Stimulated activated naive B cell treated with anti-CD40 and anti-IgM and Interleukin-4, amounts not matched to agents 10 μg/mL and 1 μg/mL and 100 μg/mL, for 72 hours (primary cell): ENCODE measurements around the gene FRK.
"Not testable (repeated sequence)": the region's sequence is repeated elsewhere in the genome, so short reads cannot be mapped to it uniquely, and the experiment has no call there.

ENCODE experiments used
- ATAC-seq, 2 donors: fragments of 150-1000 bp; cut with Tn5 transposase; replicated peaks; 2 replicates each; pipeline ENCODE4 v1.10.0; 2021; ENCODE audit warnings: moderate library complexity in 1 of 2
- DNase-seq: peaks from one replicate; pipeline ENCODE4 v3.0.0; 2021
- H3K27ac Mint-ChIP-seq: one replicate; pipeline ENCODE4 v1.8.0; 2022; ENCODE audit warnings: mild to moderate bottlenecking, mixed read lengths
- H3K27me3 Mint-ChIP-seq, 2 donors: one replicate each; pipeline ENCODE4 v1.8.0; 2022; ENCODE audit warnings: mixed read lengths in 2 of 2
- H3K36me3 Mint-ChIP-seq, 2 donors: one replicate each; pipeline ENCODE4 v1.8.0; 2022; ENCODE audit warnings: mixed read lengths in 2 of 2, mild to moderate bottlenecking in 1 of 2
- H3K4me1 Mint-ChIP-seq, 2 donors: one replicate each; pipeline ENCODE4 v1.8.0; 2022; ENCODE audit warnings: mixed read lengths in 2 of 2, mild to moderate bottlenecking in 1 of 2
- H3K4me3 Mint-ChIP-seq, 2 donors: one replicate each; pipeline ENCODE4 v1.8.0; 2022; ENCODE audit warnings: mild to moderate bottlenecking in 2 of 2, mixed read lengths in 2 of 2, moderate library complexity in 1 of 2
- H3K9me3 Mint-ChIP-seq, 2 donors: one replicate each; pipeline ENCODE4 v1.8.0; 2022; ENCODE audit warnings: mixed read lengths in 2 of 2, mild to moderate bottlenecking in 1 of 2

Gene FRK

DNA sequence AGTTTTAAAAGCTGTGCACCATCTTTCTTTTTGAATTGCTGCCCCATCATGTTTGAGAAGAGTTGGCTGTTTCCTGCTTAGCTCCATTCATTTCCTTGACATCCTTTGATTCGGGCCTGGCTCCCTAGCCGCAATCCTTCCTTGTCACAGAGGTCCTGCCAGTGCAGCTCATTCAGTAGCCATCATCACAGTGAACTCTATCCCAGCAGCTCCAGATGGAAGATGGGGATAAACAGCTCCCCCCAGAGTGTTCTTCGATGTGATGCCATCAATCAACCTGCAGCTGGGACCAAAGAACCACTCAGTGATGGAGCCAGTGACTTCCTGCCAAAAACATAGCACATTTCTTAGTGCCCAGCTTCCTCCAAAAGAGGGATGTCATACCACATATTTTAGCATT lies 158.8 kb downstream of the FRK start:
- Mint-ChIP-seq H3K9me3 (no peaks in the 10 kb centered on the region), H3K36me3 (no peaks in the 10 kb centered on the region), H3K4me1 (no peaks in the 10 kb centered on the region), H3K27ac (no peak overlapping the region), H3K4me3 (no peak overlapping the region), H3K27me3 (peaks cover 0 to 2% of the 10 kb centered on the region in 2 donors)
- ATAC-seq, result no peak
- DNase-seq, result no peak

DNA sequence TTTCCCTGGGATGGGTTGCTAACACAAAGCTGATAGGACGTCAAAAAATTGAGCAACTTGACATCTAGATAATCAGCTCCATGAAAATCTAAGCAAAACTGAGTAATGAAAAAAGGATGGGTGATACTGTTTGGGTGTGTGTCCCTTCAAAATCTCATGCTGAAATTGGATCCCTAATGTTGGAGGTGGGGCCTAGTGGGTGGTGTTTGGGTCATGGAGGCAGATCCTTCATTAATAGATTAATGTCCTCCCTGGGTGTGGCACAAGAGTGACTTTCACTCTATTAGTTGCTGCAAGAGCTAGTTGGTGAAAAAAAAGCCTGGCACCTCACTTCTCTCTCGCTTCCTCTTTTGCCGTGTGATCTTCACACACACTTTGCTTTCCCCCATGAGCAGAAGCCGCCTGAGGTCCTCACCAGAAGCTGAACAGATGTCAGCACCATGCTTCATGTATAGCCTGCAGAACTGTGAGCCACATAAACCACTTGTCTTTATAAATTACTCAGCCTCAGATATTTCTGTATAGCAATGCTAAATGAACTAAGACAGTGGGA lies 160.9 kb downstream of the FRK start:
- H3K36me3 Mint-ChIP-seq, result no peaks in the 10 kb centered on the region
- DNase-seq, result no peak

DNA sequence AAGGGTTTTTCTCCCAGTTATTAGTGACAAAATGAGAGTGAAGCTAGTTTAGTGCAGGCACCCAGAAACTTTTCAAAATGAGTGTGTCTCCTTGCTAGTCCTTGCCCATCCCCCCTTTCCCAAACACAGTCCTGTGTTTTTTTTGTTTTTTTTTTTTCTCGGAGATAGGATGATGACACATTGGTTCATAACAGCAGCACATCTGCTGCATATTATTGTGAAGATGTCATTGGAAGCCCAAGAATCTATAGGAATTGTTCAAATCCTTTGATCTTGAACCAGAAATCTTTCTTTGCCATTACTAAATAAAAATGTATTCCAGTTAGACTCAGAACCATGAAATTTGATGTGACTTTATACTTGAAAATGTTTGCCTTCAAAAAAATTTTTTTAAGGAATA lies 162.4 kb downstream of the FRK start:
- no peak overlapping the region for H3K4me3 Mint-ChIP-seq
- no peak for ATAC-seq
- no peaks in the 10 kb centered on the region for H3K36me3 Mint-ChIP-seq
- H3K4me1 Mint-ChIP-seq, result no peaks in the 10 kb centered on the region
- no peak overlapping the region for H3K27ac Mint-ChIP-seq
- DNase-seq, result no peak
- H3K27me3 Mint-ChIP-seq, result no peaks in the 10 kb centered on the region
- H3K9me3 Mint-ChIP-seq, result no peaks in the 10 kb centered on the region

More for the DNA sequence above, 160.9 kb downstream of the FRK start:
- Mint-ChIP-seq H3K4me1 (no peaks in the 10 kb centered on the region), H3K27me3 (no peaks in the 10 kb centered on the region), H3K9me3 (no peaks in the 10 kb centered on the region), H3K27ac (no peak overlapping the region), H3K4me3 (no peak overlapping the region)
- ATAC-seq, result peak in 1 of 2 donors; percentile 39

DNA sequence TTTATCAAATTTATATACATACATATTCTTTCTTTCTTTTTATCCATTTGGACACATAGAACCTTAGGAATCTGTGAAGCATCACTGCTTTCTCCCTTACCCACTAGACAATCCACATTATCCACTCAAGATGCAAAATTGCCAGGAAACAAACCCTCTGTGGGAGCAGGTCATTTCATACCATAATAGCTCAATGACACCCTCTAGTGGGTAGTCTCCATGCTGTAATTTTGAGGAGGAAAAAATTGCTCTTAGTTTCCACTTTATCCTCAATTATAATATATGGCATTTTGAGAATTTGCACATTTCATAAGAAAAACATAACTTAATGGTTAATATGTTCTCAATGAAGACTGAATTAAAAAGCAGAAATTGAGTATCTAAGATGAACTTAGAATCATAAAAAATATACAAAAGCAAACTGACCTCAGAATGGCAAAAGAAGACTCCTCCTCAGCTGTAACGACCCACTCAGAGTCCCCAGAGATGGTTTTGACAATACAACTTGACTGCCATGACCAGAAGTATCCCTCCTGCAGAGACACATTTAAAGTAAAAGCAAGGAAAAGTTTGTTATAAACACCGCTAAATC lies 164.1 kb downstream of the FRK start:
- DNase-seq (no peak), ATAC-seq (no peak)
- H3K27ac Mint-ChIP-seq, result no peak overlapping the region
- H3K4me3 Mint-ChIP-seq, result no peak overlapping the region
- H3K36me3 Mint-ChIP-seq, result no peaks in the 10 kb centered on the region
- no peaks in the 10 kb centered on the region for H3K4me1 Mint-ChIP-seq
- no peaks in the 10 kb centered on the region for H3K9me3 Mint-ChIP-seq
- H3K27me3 Mint-ChIP-seq, result no peaks in the 10 kb centered on the region

DNA sequence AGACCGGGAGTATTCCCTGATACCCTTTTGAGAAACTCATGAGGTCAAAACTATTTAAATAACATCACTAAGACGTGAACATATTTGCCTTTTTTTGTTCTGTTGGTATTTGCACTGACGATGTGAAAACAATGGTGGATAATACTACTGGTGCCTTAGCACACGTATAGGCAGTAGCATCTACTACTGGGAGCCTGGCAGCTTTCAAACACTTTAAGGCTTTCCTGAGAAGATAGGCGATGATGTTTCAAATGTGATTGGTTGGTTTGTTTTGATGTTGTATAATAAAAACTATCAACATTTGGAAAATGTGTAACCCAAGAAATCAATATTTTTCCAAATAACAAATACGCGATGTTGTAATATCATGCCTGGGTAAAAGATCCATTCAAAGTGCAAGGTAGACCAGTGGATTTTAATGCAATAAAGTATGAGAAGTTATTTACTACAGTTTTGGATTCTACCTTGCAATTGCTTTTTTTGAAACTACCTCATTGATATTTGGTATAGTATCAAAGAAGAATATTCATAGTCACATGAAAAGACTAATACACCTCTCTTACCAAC lies 166.2 kb downstream of the FRK start:
- Mint-ChIP-seq H3K27ac (no peak overlapping the region), H3K4me3 (no peak overlapping the region), H3K4me1 (no peaks in the 10 kb centered on the region), H3K36me3 (no peaks in the 10 kb centered on the region), H3K27me3 (peaks cover 0 to 6% of the 10 kb centered on the region in 2 donors), H3K9me3 (no peaks in the 10 kb centered on the region)
- ATAC-seq (no peak), DNase-seq (no peak)

DNA sequence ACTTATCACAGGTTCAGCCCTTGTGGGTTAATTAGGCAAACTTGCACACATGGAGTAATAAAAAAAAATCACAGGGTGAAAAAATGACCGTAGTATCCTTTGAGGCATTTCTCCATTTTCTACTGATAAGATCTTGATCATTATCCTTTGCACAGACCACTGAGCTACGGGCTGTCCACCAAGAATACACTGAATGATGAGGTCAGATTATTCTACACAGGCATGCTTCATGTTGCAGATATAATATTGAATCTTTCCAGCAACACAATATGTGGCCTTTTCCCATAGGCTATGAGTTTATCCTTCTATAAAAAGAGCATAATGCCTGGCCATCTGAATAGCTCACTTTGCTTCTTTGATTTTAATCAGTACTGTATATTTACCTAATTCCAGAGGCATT lies 168.9 kb downstream of the FRK start:
- Mint-ChIP-seq H3K27me3 (peaks cover 0 to 6% of the 10 kb centered on the region in 2 donors), H3K9me3 (no peaks in the 10 kb centered on the region), H3K36me3 (no peaks in the 10 kb centered on the region), H3K4me1 (no peaks in the 10 kb centered on the region), H3K27ac (no peak overlapping the region), H3K4me3 (no peak overlapping the region)
- ATAC-seq (no peak), DNase-seq (no peak)

DNA sequence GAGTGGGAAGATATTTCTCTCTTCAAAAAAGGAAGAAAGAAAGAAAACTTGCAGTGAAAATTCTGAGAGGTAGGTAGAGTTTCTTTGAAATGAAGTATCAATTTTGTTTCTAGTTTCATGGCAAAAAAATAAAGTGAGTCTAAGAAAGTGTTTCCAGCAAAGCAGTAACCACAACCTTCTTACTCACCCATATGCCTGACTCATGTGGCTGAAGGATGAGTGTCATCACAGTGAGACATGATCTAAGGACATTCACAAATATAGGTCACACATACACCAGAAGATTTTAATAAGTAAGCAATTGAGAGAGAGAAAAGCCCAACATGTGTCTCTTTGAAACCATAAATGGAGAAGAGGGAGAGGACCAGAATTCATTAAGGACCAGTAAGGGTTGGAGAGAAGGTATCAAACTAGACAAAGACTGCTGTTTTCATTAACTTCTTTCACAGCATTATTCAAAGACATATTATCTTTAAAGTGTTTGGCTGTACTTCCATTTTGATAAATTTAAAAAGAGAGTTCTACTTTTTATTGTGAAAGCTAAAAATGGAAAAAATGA lies 169.5 kb downstream of the FRK start:
- H3K27ac Mint-ChIP-seq, result no peak overlapping the region
- no peak for DNase-seq
- ATAC-seq, result peak; percentile 77 to 88
- H3K9me3 Mint-ChIP-seq, result no peaks in the 10 kb centered on the region
- H3K4me1 Mint-ChIP-seq, result no peaks in the 10 kb centered on the region
- H3K36me3 Mint-ChIP-seq, result no peaks in the 10 kb centered on the region
- H3K27me3 Mint-ChIP-seq, result peaks cover 0 to 6% of the 10 kb centered on the region in 2 donors
- no peak overlapping the region for H3K4me3 Mint-ChIP-seq

DNA sequence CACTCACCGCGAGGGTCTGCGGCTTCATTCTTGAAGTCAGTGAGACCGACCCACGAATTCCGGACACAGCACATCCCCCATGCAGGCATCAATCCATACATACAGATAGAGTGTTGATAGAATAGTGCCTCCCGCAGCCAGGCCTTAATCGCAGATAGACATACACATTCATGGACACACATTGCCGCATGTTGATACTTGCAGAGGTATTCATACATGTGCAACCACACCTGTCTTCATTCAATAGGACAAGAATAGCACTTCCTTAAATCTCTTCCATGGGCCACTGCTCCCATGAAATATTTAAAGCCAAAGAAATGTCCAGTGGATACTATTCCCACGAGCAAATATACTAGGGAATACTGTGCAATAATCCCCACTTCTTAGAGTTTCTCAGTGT lies 170.5 kb downstream of the FRK start:
- no peak overlapping the region for H3K27ac Mint-ChIP-seq
- no peak for ATAC-seq
- DNase-seq, result no peak
- H3K27me3 Mint-ChIP-seq, result peaks cover 0 to 6% of the 10 kb centered on the region in 2 donors
- no peaks in the 10 kb centered on the region for H3K36me3 Mint-ChIP-seq
- H3K4me3 Mint-ChIP-seq, result no peak overlapping the region
- no peaks in the 10 kb centered on the region for H3K9me3 Mint-ChIP-seq
- H3K4me1 Mint-ChIP-seq, result no peaks in the 10 kb centered on the region

DNA sequence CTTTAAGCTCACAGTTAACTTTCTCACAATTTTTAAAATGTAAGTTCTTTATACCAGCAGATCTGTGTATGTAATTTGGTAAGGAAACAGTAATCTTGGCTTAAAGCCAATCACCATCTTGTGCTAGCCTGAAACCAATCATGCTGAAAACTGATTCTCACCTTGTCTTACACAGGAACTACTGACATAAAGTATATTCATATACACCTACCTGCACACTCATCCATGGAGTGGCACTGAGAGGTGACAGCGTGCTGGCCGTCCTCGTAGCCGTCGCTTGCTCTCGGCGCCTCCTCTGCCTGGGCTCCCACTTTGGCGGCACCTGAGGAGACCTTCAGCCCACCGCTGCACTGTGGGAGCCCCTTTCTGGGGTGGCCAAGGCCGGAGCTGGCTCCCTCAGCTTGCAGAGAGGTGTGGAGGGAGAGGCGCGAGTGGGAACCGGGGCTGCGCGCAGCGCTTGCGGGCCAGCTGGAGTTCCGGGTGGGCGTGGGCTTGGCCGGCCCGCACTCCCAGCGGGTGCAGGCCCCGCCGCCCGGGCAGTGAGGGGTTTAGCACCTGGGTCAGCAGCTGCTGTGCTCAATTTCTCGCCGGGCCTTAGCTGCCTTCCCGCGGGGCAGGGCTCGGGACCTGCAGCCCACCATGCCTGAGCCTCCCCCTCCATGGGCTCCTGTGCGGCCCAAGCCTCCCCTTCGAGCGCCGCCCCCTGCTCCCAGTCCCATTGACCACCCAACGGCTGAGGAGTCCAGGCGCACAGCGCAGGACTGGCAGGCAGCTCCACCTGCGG lies 171.8 kb downstream of the FRK start:
- not testable (repeated sequence) for H3K27ac Mint-ChIP-seq, H3K4me1 Mint-ChIP-seq, H3K36me3 Mint-ChIP-seq, H3K27me3 Mint-ChIP-seq, DNase-seq, H3K4me3 Mint-ChIP-seq, H3K9me3 Mint-ChIP-seq, ATAC-seq

DNA sequence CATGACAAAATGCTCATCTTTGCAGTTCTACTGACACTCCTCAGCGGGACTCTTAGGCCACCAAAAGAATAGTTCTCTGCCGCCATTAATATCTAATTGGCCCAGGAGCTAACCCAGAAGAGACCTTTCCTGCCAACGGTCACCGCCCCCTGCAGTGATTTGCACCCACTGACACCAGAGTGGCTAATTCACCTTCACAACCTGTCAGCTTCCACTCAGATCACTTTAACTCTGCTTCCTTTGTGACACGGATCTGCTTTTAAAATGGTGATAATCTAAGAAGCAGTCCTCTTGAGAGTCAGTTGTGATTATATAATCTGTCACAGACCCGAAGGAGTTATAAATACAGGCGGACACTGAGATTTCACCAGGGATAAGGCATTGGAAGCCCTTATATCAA lies 172.8 kb downstream of the FRK start:
- Mint-ChIP-seq H3K9me3 (no peaks in the 10 kb centered on the region), H3K27ac (no peak overlapping the region), H3K4me1 (no peaks in the 10 kb centered on the region), H3K4me3 (no peak overlapping the region), H3K27me3 (peaks cover 0 to 6% of the 10 kb centered on the region in 2 donors), H3K36me3 (no peaks in the 10 kb centered on the region)
- ATAC-seq (no peak), DNase-seq (no peak)

DNA sequence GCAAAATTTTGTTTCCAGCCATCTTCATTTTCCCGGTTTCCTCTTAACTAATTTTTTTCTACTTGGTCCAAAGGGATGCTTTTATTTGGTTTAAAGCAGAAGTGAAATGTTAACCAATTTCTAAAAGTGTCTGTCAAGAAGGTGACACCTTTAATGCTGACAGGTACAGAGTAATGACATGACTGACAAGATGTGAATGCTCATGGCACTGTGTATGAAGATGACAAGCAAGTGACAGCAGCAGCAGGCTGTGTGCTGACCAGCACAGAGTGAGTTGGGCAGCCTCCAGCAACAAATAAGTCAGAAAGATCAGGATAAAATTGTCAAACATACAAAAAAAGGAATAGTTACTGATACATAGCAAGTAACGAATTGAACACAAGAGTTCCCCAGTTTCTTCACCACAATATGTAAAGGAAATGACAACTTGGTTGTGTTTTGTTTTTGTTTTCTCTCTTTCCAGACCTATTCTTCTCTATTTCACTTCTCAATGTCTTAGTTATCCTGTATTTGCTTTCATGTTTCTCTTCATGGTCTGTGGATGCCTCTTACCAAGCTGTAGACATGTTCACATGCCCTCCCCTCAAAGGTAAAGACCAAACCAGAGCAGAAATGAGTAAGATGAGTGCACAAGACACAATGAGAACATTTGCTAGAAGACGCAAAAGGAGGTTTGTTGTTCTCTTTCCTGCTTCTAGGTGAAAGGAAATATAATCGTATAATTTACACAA lies 174.9 kb downstream of the FRK start:
- H3K4me3 Mint-ChIP-seq, result no peak overlapping the region

DNA sequence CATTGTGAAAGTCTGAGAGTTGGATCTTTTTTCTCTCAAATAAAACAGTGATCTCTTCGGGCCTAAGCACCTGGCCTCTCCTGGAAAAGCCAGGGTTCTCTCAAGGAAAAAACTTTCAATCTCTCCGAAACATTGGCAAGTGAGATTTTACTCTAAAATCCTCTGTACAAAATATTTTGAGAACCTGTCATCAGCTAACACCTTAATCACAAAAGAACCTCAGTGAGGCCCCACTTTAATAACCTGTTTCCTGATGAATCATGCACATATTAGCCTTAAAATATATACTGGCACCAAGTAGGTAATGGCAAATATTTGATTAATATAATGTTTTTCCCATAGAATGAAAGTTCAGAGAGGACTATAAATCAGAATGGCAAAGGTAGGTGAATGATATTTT lies 177.9 kb downstream of the FRK start:
- no peak for ATAC-seq
- no peaks in the 10 kb centered on the region for H3K36me3 Mint-ChIP-seq
- no peak for DNase-seq
- no peaks in the 10 kb centered on the region for H3K4me1 Mint-ChIP-seq
- H3K9me3 Mint-ChIP-seq, result no peaks in the 10 kb centered on the region
- H3K27ac Mint-ChIP-seq, result no peak overlapping the region
- no peaks in the 10 kb centered on the region for H3K27me3 Mint-ChIP-seq
- no peak overlapping the region for H3K4me3 Mint-ChIP-seq

More for the DNA sequence above, 174.9 kb downstream of the FRK start:
- Mint-ChIP-seq H3K27me3 (peaks cover 0 to 6% of the 10 kb centered on the region in 2 donors), H3K27ac (no peak overlapping the region), H3K4me1 (no peaks in the 10 kb centered on the region), H3K36me3 (no peaks in the 10 kb centered on the region), H3K9me3 (no peaks in the 10 kb centered on the region)
- DNase-seq, result no peak
- no peak for ATAC-seq

DNA sequence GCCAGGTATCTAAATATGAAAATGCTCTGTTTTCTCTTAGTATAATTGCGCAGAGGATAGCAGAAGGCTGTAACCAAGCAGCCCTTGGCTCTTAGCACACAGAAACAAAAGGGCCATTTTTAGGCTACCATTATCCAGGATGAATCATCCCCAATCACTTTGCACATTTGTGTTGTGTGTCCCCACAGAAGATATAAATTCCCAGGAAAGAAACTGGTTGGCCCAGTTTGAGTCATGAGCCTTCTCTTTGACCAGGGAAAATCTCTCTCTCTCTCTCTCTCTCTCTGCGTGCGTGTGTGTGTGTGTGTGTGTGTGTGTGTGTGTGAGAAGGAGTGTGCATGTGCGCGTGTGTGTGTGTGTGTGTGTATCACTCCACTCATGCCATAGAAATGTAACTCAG lies 178.5 kb downstream of the FRK start:
- Mint-ChIP-seq H3K27ac (no peak overlapping the region), H3K36me3 (no peaks in the 10 kb centered on the region)

More for the DNA sequence above, 178.5 kb downstream of the FRK start:
- no peak for DNase-seq
- no peak for ATAC-seq
- Mint-ChIP-seq H3K4me1 (no peaks in the 10 kb centered on the region), H3K9me3 (no peaks in the 10 kb centered on the region), H3K27me3 (no peaks in the 10 kb centered on the region), H3K4me3 (no peak overlapping the region)
